ENCODE results near the gene CFAP119. TPM values are rescaled to one million over a fixed set of nuclear protein-coding genes. Genes with fewer than 3 reads are reported as not detected.

The CFAP119 gene
- total RNA-seq, 2 experiments from 2014 or later, result 2.0 to 2.3 TPM

Other genes starting within 250 kb of the CFAP119 start
- gene ZNF768, start 235.5 kb downstream of the CFAP119 start, total RNA-seq, result 1 to 10 TPM; 7.8 to 8.3 TPM
- 1 to 10 TPM; 5.1 to 6.1 TPM for gene ZNF747, start 227.2 kb downstream of the CFAP119 start, total RNA-seq
- 1 to 10 TPM; 7.6 to 9.5 TPM for gene ZNF764, start 203.7 kb downstream of the CFAP119 start, total RNA-seq
- gene ZNF688, start 190.3 kb downstream of the CFAP119 start, total RNA-seq, result 1 to 10 TPM; 3.7 to 3.9 TPM
- gene ZNF785, start 176.4 kb downstream of the CFAP119 start, total RNA-seq, result 10 to 100 TPM; 11.9 to 13.2 TPM
- gene ZNF689, start 151.7 kb downstream of the CFAP119 start, total RNA-seq, result 10 to 100 TPM; 10.7 to 11.5 TPM
- gene PRR14, start 111.1 kb downstream of the CFAP119 start, total RNA-seq, result 10 to 100 TPM; 50.6 to 52.4 TPM
- gene FBRS, start 103.6 kb downstream of the CFAP119 start, total RNA-seq, result 10 to 100 TPM; 83.8 to 84.8 TPM
- gene SRCAP, start 62.9 kb downstream of the CFAP119 start, total RNA-seq, result 10 to 100 TPM; 52.3 to 55.2 TPM
- 10 to 100 TPM; 23.3 to 26.4 TPM for gene PHKG2, start 13.6 kb downstream of the CFAP119 start, total RNA-seq
- gene RNF40, start 260 bp upstream of the CFAP119 start, total RNA-seq, result 10 to 100 TPM; 51.1 to 61.0 TPM
- gene ZNF629, start 25.1 kb upstream of the CFAP119 start, total RNA-seq, result 1 to 10 TPM; 2.1 to 2.3 TPM
- 10 to 100 TPM; 18.1 to 18.6 TPM for gene BCL7C, start 132.0 kb upstream of the CFAP119 start, total RNA-seq
- under 1 TPM; 0.21 to 0.27 TPM for gene CTF1, start 134.6 kb upstream of the CFAP119 start, total RNA-seq
- 10 to 100 TPM; 13.6 to 15.2 TPM for gene FBXL19, start 161.5 kb upstream of the CFAP119 start, total RNA-seq
- 1 to 10 TPM; 4.2 to 4.7 TPM for gene ORAI3, start 187.0 kb upstream of the CFAP119 start, total RNA-seq
- gene SETD1A, start 195.7 kb upstream of the CFAP119 start, total RNA-seq, result 10 to 100 TPM; 14.3 to 14.6 TPM
- gene HSD3B7, start 223.1 kb upstream of the CFAP119 start, total RNA-seq, result under 1 TPM; 0.69 to 0.98 TPM
- gene STX1B, start 248.6 kb upstream of the CFAP119 start, total RNA-seq, result under 1 TPM; 0.69 to 0.72 TPM

All from activated naive CD4-positive, alpha-beta T cell treated with anti-CD3 and anti-CD28 coated beads for 36 hours (primary cell).